Transverse colon (tissue), 4 donors: Measurements from ENCODE around the gene ALK.

Experiments used
- EP300 ChIP-seq: sonication (generic); formaldehyde crosslinking; IDR thresholded peaks from one replicate; pipeline ENCODE4 v1.6.1; 2017; ENCODE audit warnings: antibody characterized with exemption, low read depth
- POLR2AphosphoS5 ChIP-seq, 3 donors: sonication (generic); formaldehyde crosslinking; IDR thresholded peaks; one replicate each; pipeline ENCODE4 v1.6.1; 2016; ENCODE audit warnings: antibody characterized with exemption in 3 of 3
- TF ChIP-seq, protein P1 (sequence below), 5 experiments: fragments of 200-600 bp in 3 of 5; fragments of 450-650 bp in 2 of 5; sonication (generic) in 3 of 5; IDR thresholded peaks; 1 replicate in 2 of 5; 2 replicates in 3 of 5; pipeline ENCODE4 v1.5.1; 2016 to 2017; ENCODE audit warnings: antibody characterized with exemption in 5 of 5, inconsistent platforms in 3 of 5, mild to moderate bottlenecking in 2 of 5, moderate library complexity in 1 of 5

GRCh38 chr2:29255004-29255403 is 666.4 kb downstream of the ALK start:
- TF ChIP-seq, protein P1, sequence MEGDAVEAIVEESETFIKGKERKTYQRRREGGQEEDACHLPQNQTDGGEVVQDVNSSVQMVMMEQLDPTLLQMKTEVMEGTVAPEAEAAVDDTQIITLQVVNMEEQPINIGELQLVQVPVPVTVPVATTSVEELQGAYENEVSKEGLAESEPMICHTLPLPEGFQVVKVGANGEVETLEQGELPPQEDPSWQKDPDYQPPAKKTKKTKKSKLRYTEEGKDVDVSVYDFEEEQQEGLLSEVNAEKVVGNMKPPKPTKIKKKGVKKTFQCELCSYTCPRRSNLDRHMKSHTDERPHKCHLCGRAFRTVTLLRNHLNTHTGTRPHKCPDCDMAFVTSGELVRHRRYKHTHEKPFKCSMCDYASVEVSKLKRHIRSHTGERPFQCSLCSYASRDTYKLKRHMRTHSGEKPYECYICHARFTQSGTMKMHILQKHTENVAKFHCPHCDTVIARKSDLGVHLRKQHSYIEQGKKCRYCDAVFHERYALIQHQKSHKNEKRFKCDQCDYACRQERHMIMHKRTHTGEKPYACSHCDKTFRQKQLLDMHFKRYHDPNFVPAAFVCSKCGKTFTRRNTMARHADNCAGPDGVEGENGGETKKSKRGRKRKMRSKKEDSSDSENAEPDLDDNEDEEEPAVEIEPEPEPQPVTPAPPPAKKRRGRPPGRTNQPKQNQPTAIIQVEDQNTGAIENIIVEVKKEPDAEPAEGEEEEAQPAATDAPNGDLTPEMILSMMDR (IDR thresholded peaks at IDR 0.05) = no peak
- no peak for TF ChIP-seq POLR2AphosphoS5 (IDR thresholded peaks at IDR 0.05)
- TF ChIP-seq EP300 = no peak
